Trophoblast cell (in vitro differentiated cells and primary cell): ENCODE measurements around the gene MPP3.

Source experiments
- DNase-seq, 2 donors: peaks; one replicate each; pipeline ENCODE4 v3.0.0-alpha.2; 2016
- H2AFZ ChIP-seq: 2 replicates; pipeline ENCODE4 v1.6.1; 2013; ENCODE audit warnings: low read length, moderate library complexity, mild to moderate bottlenecking; ENCODE audit not compliant: insufficient read depth, poor library complexity
- H2AK5ac ChIP-seq: 2 replicates; pipeline ENCODE4 v1.6.1; 2013; ENCODE audit warnings: mild to moderate bottlenecking, low read length
- H2BK120ac ChIP-seq: 2 replicates; pipeline ENCODE4 v1.6.1; 2013; ENCODE audit warnings: low read length, mild to moderate bottlenecking, moderate library complexity; ENCODE audit not compliant: insufficient read depth, poor library complexity
- H2BK12ac ChIP-seq: 2 replicates; pipeline ENCODE4 v1.6.1; 2013; ENCODE audit warnings: mild to moderate bottlenecking, low read length, moderate library complexity
- H2BK5ac ChIP-seq: 2 replicates; pipeline ENCODE4 v1.6.1; 2013; ENCODE audit warnings: low read length, low read depth, moderate library complexity, mild to moderate bottlenecking; ENCODE audit not compliant: poor library complexity
- H3K14ac ChIP-seq: 2 replicates; pipeline ENCODE4 v1.6.1; 2013; ENCODE audit warnings: mild to moderate bottlenecking, low read length
- H3K18ac ChIP-seq: 2 replicates; pipeline ENCODE4 v1.6.1; 2013; ENCODE audit warnings: mild to moderate bottlenecking, low read length
- H3K23ac ChIP-seq: 2 replicates; pipeline ENCODE4 v1.6.1; 2013; ENCODE audit warnings: low read length
- H3K27ac ChIP-seq: 2 replicates; pipeline ENCODE4 v1.5.1; 2013; ENCODE audit warnings: low read depth, mild to moderate bottlenecking, inconsistent platforms, low read length, moderate library complexity
- H3K27me3 ChIP-seq: 2 replicates; pipeline ENCODE4 v1.6.1; 2013; ENCODE audit warnings: inconsistent platforms, mild to moderate bottlenecking, low read length, moderate library complexity; ENCODE audit not compliant: insufficient read depth
- H3K36me3 ChIP-seq, 2 experiments: 1 replicate in 1 of 2; 2 replicates in 1 of 2; pipeline ENCODE4 v1.6.1; 2013; ENCODE audit warnings: low read length in 2 of 2, mild to moderate bottlenecking in 2 of 2, moderate library complexity in 1 of 2; ENCODE audit not compliant: insufficient read depth in 2 of 2, control insufficient read depth in 1 of 2
- H3K4ac ChIP-seq: 2 replicates; pipeline ENCODE4 v1.6.1; 2013; ENCODE audit warnings: low read depth, mild to moderate bottlenecking, low read length, moderate library complexity
- H3K4me1 ChIP-seq, 2 experiments: 1 replicate in 1 of 2; 2 replicates in 1 of 2; pipeline ENCODE4 v1.6.1; 2013; ENCODE audit warnings: low read length in 2 of 2, mild to moderate bottlenecking in 2 of 2, moderate library complexity in 1 of 2; ENCODE audit not compliant: insufficient read depth in 2 of 2, control insufficient read depth in 1 of 2
- H3K4me2 ChIP-seq: 2 replicates; pipeline ENCODE4 v1.6.1; 2013; ENCODE audit warnings: inconsistent platforms, mild to moderate bottlenecking, low read length, moderate library complexity
- H3K4me3 ChIP-seq: 2 replicates; pipeline ENCODE4 v1.5.1; 2013; ENCODE audit warnings: mild to moderate bottlenecking, low read depth, low read length, inconsistent platforms
- H3K79me1 ChIP-seq: one replicate; pipeline ENCODE4 v1.6.1; 2013; ENCODE audit warnings: low read length
- H3K79me2 ChIP-seq: 2 replicates; pipeline ENCODE4 v1.6.1; 2013; ENCODE audit warnings: low read length, mild to moderate bottlenecking; ENCODE audit not compliant: control insufficient read depth, insufficient read depth, poor library complexity
- H3K9ac ChIP-seq: 2 replicates; pipeline ENCODE4 v1.6.1; 2013; ENCODE audit warnings: mild to moderate bottlenecking, low read length
- H3K9me3 ChIP-seq: 2 replicates; pipeline ENCODE4 v1.6.1; 2013; ENCODE audit warnings: low read depth, mild to moderate bottlenecking, control low read depth, inconsistent platforms, low read length; ENCODE audit not compliant: insufficient read depth
- H4K12ac ChIP-seq: 2 replicates; pipeline ENCODE4 v1.6.1; 2013; ENCODE audit warnings: low read depth, mild to moderate bottlenecking, low read length, moderate library complexity
- H4K8ac ChIP-seq: 2 replicates; pipeline ENCODE4 v1.6.1; 2013; ENCODE audit warnings: low read depth, mild to moderate bottlenecking, low read length, moderate library complexity
- H4K91ac ChIP-seq: one replicate; pipeline ENCODE4 v1.6.1; 2013; ENCODE audit warnings: low read depth, mild to moderate bottlenecking, low read length, moderate library complexity
- WGBS: extraction: QIAGEN DNeasy Blood & Tissue Kit; methylation state at CpG from one replicate; pipeline ENCODE4 v1.1.7; 2013; ENCODE audit warnings: missing lambda C conversion rate; ENCODE audit not compliant: insufficient read length, insufficient coverage; ENCODE audit errors: extremely low coverage; 5-methylcytosine and 5-hydroxymethylcytosine counted together

Gene MPP3

GRCh38 chr17:43767053-43767712, 65.8 kb downstream of the MPP3 start:
- Histone ChIP-seq H3K23ac (no peak overlapping the region), H3K14ac (no peak overlapping the region), H4K91ac (no peak overlapping the region), H3K4me2 (no peak overlapping the region), H3K79me1 (no peaks in the 10 kb centered on the region), H2BK12ac (no peak overlapping the region), H3K27me3 (no peaks in the 10 kb centered on the region), H3K18ac (no peak overlapping the region), H2AFZ (no peak overlapping the region), H2BK5ac (no peak overlapping the region), H3K36me3 (peaks cover 35 to 42% of the 10 kb centered on the region in 2 experiments), H3K4me3 (no peak overlapping the region), H2BK120ac (no peak overlapping the region), H2AK5ac (no peak overlapping the region), H4K8ac (no peak overlapping the region), H3K27ac (no peak overlapping the region), H3K79me2 (no peaks in the 10 kb centered on the region), H4K12ac (peak overlapping the region; percentile 48), H3K9ac (no peak overlapping the region), H3K4ac (no peak overlapping the region), H3K9me3 (peaks cover 1% of the 10 kb centered on the region), H3K4me1 (no peaks in the 10 kb centered on the region)
- no peak for DNase-seq
- no CpG with 5 or more reads among the region's 6 CpGs for WGBS

GRCh38 chr17:43766413-43767052, 66.4 kb downstream of the MPP3 start:
- Histone ChIP-seq H2BK5ac (no peak overlapping the region), H4K12ac (no peak overlapping the region), H4K8ac (no peak overlapping the region), H3K18ac (no peak overlapping the region), H3K27ac (no peak overlapping the region), H2BK12ac (no peak overlapping the region), H3K9me3 (peaks cover 1% of the 10 kb centered on the region), H3K27me3 (no peaks in the 10 kb centered on the region), H2AK5ac (no peak overlapping the region), H3K4me2 (no peak overlapping the region), H3K4ac (no peak overlapping the region), H3K4me1 (no peaks in the 10 kb centered on the region), H3K36me3 (peaks cover 32 to 37% of the 10 kb centered on the region in 2 experiments), H3K4me3 (no peak overlapping the region), H3K23ac (no peak overlapping the region), H3K79me1 (no peaks in the 10 kb centered on the region), H4K91ac (no peak overlapping the region), H2AFZ (no peak overlapping the region), H3K79me2 (no peaks in the 10 kb centered on the region), H2BK120ac (no peak overlapping the region), H3K9ac (no peak overlapping the region), H3K14ac (no peak overlapping the region)
- peak; percentile 38 to 69 for DNase-seq
- WGBS, result no CpG with 5 or more reads among the region's 7 CpGs

- H3K23ac ChIP-seq, result no peak overlapping the region
- no peak overlapping the region for H3K4me3 ChIP-seq
- no peak overlapping the region for H4K12ac ChIP-seq
- H3K18ac ChIP-seq, result no peak overlapping the region
- no peaks in the 10 kb centered on the region for H3K79me2 ChIP-seq
- peaks cover 3 to 4% of the 10 kb centered on the region in 2 experiments for H3K4me1 ChIP-seq
- H4K91ac ChIP-seq, result no peak overlapping the region
- no peak overlapping the region for H3K9ac ChIP-seq
- no peak overlapping the region for H3K27ac ChIP-seq
- H2BK120ac ChIP-seq, result no peak overlapping the region
- no peak overlapping the region for H2AK5ac ChIP-seq
- H3K27me3 ChIP-seq, result peaks cover 13% of the 10 kb centered on the region
- H3K36me3 ChIP-seq, result no peaks in the 10 kb centered on the region
- no peak overlapping the region for H4K8ac ChIP-seq
- DNase-seq, result peak; percentile 84 to 97
- H2BK12ac ChIP-seq, result no peak overlapping the region
- no peaks in the 10 kb centered on the region for H3K79me1 ChIP-seq
- H3K4ac ChIP-seq, result no peak overlapping the region
- no peak overlapping the region for H3K4me2 ChIP-seq
- WGBS, result no CpG with 5 or more reads among the region's 10 CpGs
- H2BK5ac ChIP-seq, result no peak overlapping the region
- H2AFZ ChIP-seq, result no peak overlapping the region
- no peaks in the 10 kb centered on the region for H3K9me3 ChIP-seq
- no peak overlapping the region for H3K14ac ChIP-seq
These were observed 72.6 kb downstream of the MPP3 start for GRCh38 chr17:43760254-43760852.

- Histone ChIP-seq H2BK12ac (no peak overlapping the region), H3K9ac (no peak overlapping the region), H3K79me1 (no peaks in the 10 kb centered on the region), H3K18ac (no peak overlapping the region), H4K91ac (no peak overlapping the region), H3K4me1 (peaks cover 6 to 8% of the 10 kb centered on the region in 2 experiments), H2AFZ (no peak overlapping the region), H3K23ac (no peak overlapping the region), H3K4me2 (no peak overlapping the region), H4K12ac (no peak overlapping the region), H4K8ac (no peak overlapping the region), H3K27me3 (peaks cover 17% of the 10 kb centered on the region), H2BK5ac (no peak overlapping the region), H3K27ac (no peak overlapping the region), H3K36me3 (no peaks in the 10 kb centered on the region), H3K14ac (no peak overlapping the region), H3K4ac (no peak overlapping the region), H3K4me3 (no peak overlapping the region), H3K79me2 (no peaks in the 10 kb centered on the region), H2BK120ac (no peak overlapping the region), H2AK5ac (no peak overlapping the region), H3K9me3 (no peaks in the 10 kb centered on the region)
- DNase-seq, result no peak
- WGBS, result no CpG with 5 or more reads among the region's 7 CpGs
These were observed 73.1 kb downstream of the MPP3 start for GRCh38 chr17:43759836-43760235.
